ENCODE results near the gene CDA.

CDA gene

DNA sequence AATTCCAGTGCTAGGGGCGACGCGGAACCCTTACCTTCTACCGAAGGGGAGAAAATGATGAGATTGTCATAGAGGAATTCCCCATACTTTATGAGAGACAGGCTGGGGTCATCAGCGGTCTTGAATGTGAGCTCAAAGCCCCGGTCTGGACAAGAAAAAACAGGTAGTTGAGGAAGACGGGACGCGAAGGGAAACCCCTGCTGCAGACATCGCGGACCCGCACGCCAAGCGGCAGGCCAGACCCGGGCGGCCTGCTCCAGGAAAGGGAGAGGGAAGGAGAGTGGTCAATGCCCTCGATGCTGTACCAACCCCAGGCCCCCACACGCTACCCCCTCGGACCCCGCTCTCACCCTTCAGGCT is 71.9 kb downstream of the CDA start:
- H3K36me3 Mint-ChIP-seq (ENCODE audit: low read depth), result peaks cover 28% of the 10 kb centered on the region
- H3K9me3 Mint-ChIP-seq, result no peaks in the 10 kb centered on the region
- TF ChIP-seq, protein P1, sequence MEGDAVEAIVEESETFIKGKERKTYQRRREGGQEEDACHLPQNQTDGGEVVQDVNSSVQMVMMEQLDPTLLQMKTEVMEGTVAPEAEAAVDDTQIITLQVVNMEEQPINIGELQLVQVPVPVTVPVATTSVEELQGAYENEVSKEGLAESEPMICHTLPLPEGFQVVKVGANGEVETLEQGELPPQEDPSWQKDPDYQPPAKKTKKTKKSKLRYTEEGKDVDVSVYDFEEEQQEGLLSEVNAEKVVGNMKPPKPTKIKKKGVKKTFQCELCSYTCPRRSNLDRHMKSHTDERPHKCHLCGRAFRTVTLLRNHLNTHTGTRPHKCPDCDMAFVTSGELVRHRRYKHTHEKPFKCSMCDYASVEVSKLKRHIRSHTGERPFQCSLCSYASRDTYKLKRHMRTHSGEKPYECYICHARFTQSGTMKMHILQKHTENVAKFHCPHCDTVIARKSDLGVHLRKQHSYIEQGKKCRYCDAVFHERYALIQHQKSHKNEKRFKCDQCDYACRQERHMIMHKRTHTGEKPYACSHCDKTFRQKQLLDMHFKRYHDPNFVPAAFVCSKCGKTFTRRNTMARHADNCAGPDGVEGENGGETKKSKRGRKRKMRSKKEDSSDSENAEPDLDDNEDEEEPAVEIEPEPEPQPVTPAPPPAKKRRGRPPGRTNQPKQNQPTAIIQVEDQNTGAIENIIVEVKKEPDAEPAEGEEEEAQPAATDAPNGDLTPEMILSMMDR (IDR thresholded peaks at IDR 0.05), result no peak
- peak overlapping the region; percentile 94 for H3K4me3 Mint-ChIP-seq
- peak overlapping the region; percentile 57 for H3K27ac Mint-ChIP-seq
- H3K27me3 Mint-ChIP-seq (ENCODE audit: low read depth, poor library complexity), result no peaks in the 10 kb centered on the region
- no peak for DNase-seq
- peaks cover 31% of the 10 kb centered on the region for H3K4me1 Mint-ChIP-seq

DNA sequence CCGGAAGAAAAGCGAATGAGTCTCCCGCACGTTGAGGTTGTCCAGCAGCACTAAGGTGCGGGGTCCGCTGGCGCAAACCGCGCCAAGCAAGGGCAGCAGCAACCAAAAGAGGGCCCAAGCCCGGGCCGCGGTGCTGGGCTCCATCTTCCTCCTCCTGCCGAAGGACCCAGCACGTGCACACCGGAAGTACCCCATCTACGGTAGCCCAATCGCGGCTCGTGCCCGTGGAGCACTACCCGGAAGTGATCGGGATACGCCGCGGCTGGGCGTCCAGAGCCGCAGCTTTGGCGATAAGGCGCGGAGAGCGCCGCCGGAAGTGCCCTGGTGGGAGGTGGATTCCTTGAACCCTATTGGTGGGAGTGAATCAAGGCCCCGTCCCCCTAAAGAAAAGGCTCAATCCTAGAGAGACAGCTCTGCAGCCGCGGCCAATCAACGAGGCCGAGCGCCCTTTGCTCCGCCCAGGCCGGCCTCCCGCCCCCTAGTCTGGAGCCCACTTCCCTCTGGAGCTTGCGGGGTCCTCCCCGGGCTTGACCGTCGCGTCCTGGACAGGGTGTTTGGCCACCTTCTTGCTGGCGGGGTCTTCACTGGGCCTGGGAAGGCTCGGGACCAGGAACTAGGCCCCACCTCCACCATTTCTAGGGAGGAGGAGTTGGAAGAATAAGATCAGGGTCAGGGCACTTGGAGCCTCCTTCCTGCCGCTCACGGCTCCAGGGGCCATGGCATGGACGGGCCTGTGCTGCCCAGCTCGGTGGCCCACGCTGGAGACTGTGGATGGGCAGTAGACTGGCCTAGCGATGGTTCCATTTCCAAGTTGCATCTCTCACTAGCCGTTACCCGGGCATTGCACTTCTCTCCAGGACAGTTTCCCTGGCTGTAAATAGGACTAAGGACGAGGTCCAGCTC is 72.6 kb downstream of the CDA start, which contains the start of gene DDOST:
Gene DDOST, minus strand, starts transcription at position 163 of the 903 bp plus-strand sequence. Its CDS starts 19 bp downstream, at position 144.
- TF ChIP-seq, protein P1 (IDR thresholded peaks at IDR 0.05), result no peak
- DNase-seq, result peak; percentile 91
- H3K36me3 Mint-ChIP-seq (ENCODE audit: low read depth), result peaks cover 22% of the 10 kb centered on the region
- no peaks in the 10 kb centered on the region for H3K9me3 Mint-ChIP-seq
- H3K4me1 Mint-ChIP-seq, result peaks cover 31% of the 10 kb centered on the region
- peak within 1 kb of the TSS; percentile 98 for H3K27ac Mint-ChIP-seq
- no peaks in the 10 kb centered on the region for H3K27me3 Mint-ChIP-seq (ENCODE audit: low read depth, poor library complexity)
- peak within 1 kb of the TSS; percentile 94 for H3K4me3 Mint-ChIP-seq

DNA sequence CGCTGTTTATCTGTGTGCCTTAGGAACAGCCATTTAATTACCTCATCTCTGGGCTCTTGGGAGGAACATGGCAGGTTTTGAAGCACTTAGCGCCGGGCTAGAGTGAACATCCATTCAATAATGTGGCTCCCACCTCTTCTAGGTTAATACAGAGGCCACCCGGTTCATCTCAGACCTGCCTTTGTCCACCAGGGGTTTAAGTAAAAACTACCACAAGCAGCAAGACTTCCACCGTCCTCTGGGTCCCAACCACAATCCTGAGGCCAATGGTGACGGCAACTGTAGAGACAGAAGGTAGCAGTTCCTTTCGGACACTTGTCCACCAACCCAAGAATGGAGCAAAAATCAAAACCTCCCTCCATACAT is 73.2 kb downstream of the CDA start:
- H3K27ac Mint-ChIP-seq, result peak overlapping the region; percentile 98
- peaks cover 15% of the 10 kb centered on the region for H3K36me3 Mint-ChIP-seq (ENCODE audit: low read depth)
- H3K27me3 Mint-ChIP-seq (ENCODE audit: low read depth, poor library complexity), result no peaks in the 10 kb centered on the region
- H3K9me3 Mint-ChIP-seq, result peaks cover 3% of the 10 kb centered on the region
- DNase-seq, result no peak
- H3K4me3 Mint-ChIP-seq, result peak overlapping the region; percentile 94
- TF ChIP-seq, protein P1 (IDR thresholded peaks at IDR 0.05), result no peak
- peaks cover 31% of the 10 kb centered on the region for H3K4me1 Mint-ChIP-seq

DNA sequence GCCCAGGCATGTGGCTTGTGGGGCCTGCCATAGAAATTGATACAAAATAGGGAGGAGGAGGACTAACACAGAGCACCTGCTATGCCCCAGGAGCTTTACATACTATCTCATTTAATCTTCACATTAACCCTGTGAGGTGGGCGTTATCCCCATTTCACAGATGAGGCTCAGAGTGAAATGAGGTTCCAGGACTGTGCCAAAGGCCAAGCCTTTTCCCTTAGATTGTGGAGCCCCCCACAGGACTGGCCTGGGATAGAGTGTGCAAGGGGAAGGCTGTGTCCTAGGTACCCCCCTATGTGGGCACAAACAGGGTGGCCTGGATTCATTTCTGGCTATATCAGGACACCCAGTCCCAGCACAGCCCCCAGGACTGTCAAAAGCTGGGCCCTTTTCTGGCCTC is 74.5 kb downstream of the CDA start:
- no peak for DNase-seq
- TF ChIP-seq, protein P1 (IDR thresholded peaks at IDR 0.05), result no peak
- Mint-ChIP-seq H3K36me3 (ENCODE audit: low read depth) (peaks cover 12% of the 10 kb centered on the region), H3K4me3 (peak overlapping the region; percentile 42), H3K27me3 (ENCODE audit: low read depth, poor library complexity) (no peaks in the 10 kb centered on the region), H3K27ac (peak overlapping the region; percentile 42), H3K9me3 (peaks cover 3% of the 10 kb centered on the region), H3K4me1 (peaks cover 31% of the 10 kb centered on the region)

DNA sequence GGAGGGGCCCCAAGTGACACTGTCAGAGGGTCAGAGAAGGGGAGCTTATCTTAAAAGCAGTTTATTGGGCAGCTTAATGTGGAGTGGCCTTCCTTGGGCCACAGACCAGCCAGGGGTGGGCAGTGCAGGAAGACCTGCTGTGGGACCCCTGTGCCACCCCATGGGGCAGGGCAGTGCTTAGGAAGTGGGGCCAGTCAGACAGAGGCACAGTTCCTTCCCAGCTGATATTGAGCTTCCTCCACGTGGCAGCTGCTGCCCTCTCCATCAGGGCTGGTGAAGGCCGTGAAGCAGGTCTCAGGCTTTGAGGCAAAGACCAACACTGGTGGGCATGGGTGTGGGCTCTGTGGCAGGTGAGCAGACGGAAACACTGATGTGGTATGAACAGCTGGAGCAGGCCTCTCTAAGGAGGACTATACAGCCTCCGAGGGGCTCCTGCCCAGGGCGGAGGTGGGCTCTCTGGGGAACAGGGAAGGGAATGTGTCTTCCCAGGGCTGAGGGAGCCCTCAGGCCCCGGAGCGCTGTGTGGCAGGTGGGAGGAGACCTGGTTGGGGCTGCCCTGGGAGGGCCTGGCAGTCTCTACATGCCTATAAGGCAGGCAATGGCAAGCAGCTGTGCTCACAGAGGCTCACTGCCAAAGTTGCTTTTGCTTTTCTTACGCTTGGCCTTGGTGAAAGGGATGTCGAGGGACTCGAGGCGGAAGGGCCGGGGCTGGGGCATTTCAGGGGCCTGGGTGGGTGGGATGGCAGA is 75.2 kb downstream of the CDA start:
- Mint-ChIP-seq H3K4me1 (peaks cover 30% of the 10 kb centered on the region), H3K4me3 (no peak overlapping the region), H3K27me3 (ENCODE audit: low read depth, poor library complexity) (no peaks in the 10 kb centered on the region), H3K36me3 (ENCODE audit: low read depth) (peaks cover 7% of the 10 kb centered on the region), H3K27ac (peak overlapping the region; percentile 57), H3K9me3 (peaks cover 3% of the 10 kb centered on the region)
- TF ChIP-seq, protein P1 (IDR thresholded peaks at IDR 0.05), result no peak
- no peak for DNase-seq
